Measurements from ENCODE around the gene GRXCR2. TPM values are rescaled to one million over a fixed set of nuclear protein-coding genes. Genes with fewer than 3 reads are reported as not detected.

GRXCR2 gene
- total RNA-seq, 1 experiment from 2014 or later: not detected

DNA sequence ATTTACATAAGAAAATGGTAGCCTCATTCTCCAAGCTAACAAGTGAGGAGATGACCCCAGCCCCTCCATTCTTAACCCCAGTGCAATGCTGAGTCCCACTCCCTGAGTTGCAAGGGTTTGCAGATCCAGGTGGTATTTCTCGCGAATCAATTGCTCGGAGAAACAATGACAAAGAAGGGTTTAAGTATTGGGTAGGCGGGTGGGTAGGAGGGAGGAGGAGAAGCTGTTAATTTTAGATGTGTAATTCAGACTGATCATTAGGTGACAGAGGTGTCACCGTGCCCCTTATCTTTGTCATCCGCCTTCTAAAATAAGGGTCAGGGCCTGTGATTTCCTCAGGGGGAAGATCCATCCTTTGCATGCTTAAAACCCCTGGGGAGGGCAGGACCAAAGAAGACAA, 46.6 kb upstream of the GRXCR2 start:
- H4K20me1 ChIP-seq (ENCODE audit: insufficient read depth): no peaks in the 10 kb centered on the region
- no peak overlapping the region for H3K9ac ChIP-seq (ENCODE audit: low read length)
- ATAC-seq: no peak
- DNase-seq (ENCODE audit: low read depth, low spot score): no peak
- CTCF ChIA-PET: no interaction called here
- no peaks in the 10 kb centered on the region for H3K27me3 ChIP-seq (ENCODE audit: insufficient read depth, low read length)
- no peak overlapping the region for H2AFZ ChIP-seq (ENCODE audit: low read depth, low read length, poor library complexity, severe bottlenecking)
- BruUV-seq (replicated peaks): no TSS peak
- POLR2A ChIA-PET: no interaction called here
- no peaks in the 10 kb centered on the region for H3K9me3 ChIP-seq (ENCODE audit: control insufficient read depth in 1 of 2, insufficient read depth in 1 of 2, low read depth in 1 of 2, low read length in 2 of 2)
- TF ChIP-seq EZH2 (IDR thresholded peaks at IDR 0.05) (no peak), POLR2AphosphoS5 (IDR thresholded peaks at IDR 0.05; ENCODE audit: low read depth, low read length) (no peak), EZH2phosphoT487 (IDR thresholded peaks at IDR 0.05; ENCODE audit: borderline replicate concordance) (no peak), ZNF274 (IDR thresholded peaks at IDR 0.05; ENCODE audit: low read depth, low read length) (no peak), ELF1 (IDR thresholded peaks at IDR 0.05; ENCODE audit: borderline replicate concordance, low read depth) (no peak), CBX3 (IDR thresholded peaks at IDR 0.05; ENCODE audit: low read depth) (no peak), REST (IDR thresholded peaks at IDR 0.05; ENCODE audit: low read depth) (no peak), SIN3A (IDR thresholded peaks at IDR 0.05; ENCODE audit: low read depth) (no peak), ZFX (IDR thresholded peaks at IDR 0.05) (no peak), POLR2A (IDR thresholded peaks at IDR 0.05; ENCODE audit: borderline replicate concordance, extremely low read depth, insufficient read depth, insufficient read length) (no peak), ATF3 (IDR thresholded peaks at IDR 0.05) (no peak)
- TF ChIP-seq, protein P1, sequence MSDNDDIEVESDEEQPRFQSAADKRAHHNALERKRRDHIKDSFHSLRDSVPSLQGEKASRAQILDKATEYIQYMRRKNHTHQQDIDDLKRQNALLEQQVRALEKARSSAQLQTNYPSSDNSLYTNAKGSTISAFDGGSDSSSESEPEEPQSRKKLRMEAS (IDR thresholded peaks at IDR 0.05): no peak
- TF ChIP-seq, protein P2, sequence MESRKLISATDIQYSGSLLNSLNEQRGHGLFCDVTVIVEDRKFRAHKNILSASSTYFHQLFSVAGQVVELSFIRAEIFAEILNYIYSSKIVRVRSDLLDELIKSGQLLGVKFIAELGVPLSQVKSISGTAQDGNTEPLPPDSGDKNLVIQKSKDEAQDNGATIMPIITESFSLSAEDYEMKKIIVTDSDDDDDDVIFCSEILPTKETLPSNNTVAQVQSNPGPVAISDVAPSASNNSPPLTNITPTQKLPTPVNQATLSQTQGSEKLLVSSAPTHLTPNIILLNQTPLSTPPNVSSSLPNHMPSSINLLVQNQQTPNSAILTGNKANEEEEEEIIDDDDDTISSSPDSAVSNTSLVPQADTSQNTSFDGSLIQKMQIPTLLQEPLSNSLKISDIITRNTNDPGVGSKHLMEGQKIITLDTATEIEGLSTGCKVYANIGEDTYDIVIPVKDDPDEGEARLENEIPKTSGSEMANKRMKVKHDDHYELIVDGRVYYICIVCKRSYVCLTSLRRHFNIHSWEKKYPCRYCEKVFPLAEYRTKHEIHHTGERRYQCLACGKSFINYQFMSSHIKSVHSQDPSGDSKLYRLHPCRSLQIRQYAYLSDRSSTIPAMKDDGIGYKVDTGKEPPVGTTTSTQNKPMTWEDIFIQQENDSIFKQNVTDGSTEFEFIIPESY (IDR thresholded peaks at IDR 0.05; ENCODE audit: extremely low read depth, insufficient replicate concordance, low read length): no peak
- no peak overlapping the region for H3K4me3 ChIP-seq (replicated peaks in 1 of 2; ENCODE audit: low read depth in 1 of 2, low read length in 2 of 2)
- H3K79me2 ChIP-seq (ENCODE audit: insufficient read depth, low read length): no peaks in the 10 kb centered on the region
- no peaks in the 10 kb centered on the region for H3K9me2 ChIP-seq (ENCODE audit: insufficient read depth)
- intact Hi-C loops (cut with micrococcal nuclease): no loop called here
- RAD21 ChIA-PET (ENCODE audit: low non-redundant PET in 1 of 2, low total read pairs in 2 of 2, uncharacterized antibody in 2 of 2, unreplicated experiment in 2 of 2): no interaction called here
- H3K4me1 ChIP-seq (ENCODE audit: control insufficient read depth in 1 of 2, insufficient read depth in 2 of 2, low read length in 2 of 2): peaks cover 0 to 12% of the 10 kb centered on the region in 2 experiments; a peak in 3 of 4 replicates
- no peak overlapping the region for H3K4me2 ChIP-seq (ENCODE audit: low read length)
- H3K27ac ChIP-seq (ENCODE audit: low read depth, low read length): no peak overlapping the region
- no peaks in the 10 kb centered on the region for H3K36me3 ChIP-seq (ENCODE audit: control insufficient read depth in 1 of 2, insufficient read depth in 2 of 2, low read length in 2 of 2)

Measured in HCT116 (cell line).